OCI-LY3 (cell line): ENCODE results near the gene TP53AIP1.
A peak's percentile ranks its signal among the peaks of the same experiment; 100 is the strongest.

ENCODE experiments used
- H2AFZ ChIP-seq: fragments of 200-600, 300-600 bp; shearing (Covaris generic); 2 replicates; pipeline ENCODE4 v1.6.0; 2014; ENCODE audit warnings: antibody characterized with exemption, low read depth, low read length
- H3K27ac ChIP-seq: fragments of 200-600, 300-600 bp; sonication (generic); 2 replicates; pipeline ENCODE4 v1.5.1; 2014; ENCODE audit warnings: mild to moderate bottlenecking, low read length, moderate library complexity, mixed read lengths
- H3K27me3 ChIP-seq: fragments of 200-600, 300-600 bp; sonication (generic); 2 replicates; pipeline ENCODE4 v1.6.1; 2014; ENCODE audit warnings: low read depth, low read length, mixed read lengths
- H3K36me3 ChIP-seq: fragments of 200-600, 300-600 bp; sonication (generic); replicated peaks from 2 replicates; pipeline ENCODE3; 2014; ENCODE audit warnings: low read depth, low read length, mixed read lengths
- H3K4me1 ChIP-seq: fragments of 300-600, 200-600 bp; sonication (generic); 2 replicates; pipeline ENCODE4 v1.6.1; 2014; ENCODE audit warnings: low read length, mixed read lengths
- H3K4me2 ChIP-seq: fragments of 200-600, 300-600 bp; sonication (generic); 2 replicates; pipeline ENCODE4 v1.6.1; 2014; ENCODE audit warnings: low read length, mixed read lengths
- H3K4me3 ChIP-seq: fragments of 300-600, 200-600 bp; sonication (generic); 2 replicates; pipeline ENCODE4 v1.5.1; 2014; ENCODE audit warnings: antibody characterized with exemption, mild to moderate bottlenecking, low read length, moderate library complexity
- H3K79me2 ChIP-seq: fragments of 300-600, 200-600 bp; shearing (Covaris generic); 2 replicates; pipeline ENCODE4 v1.6.1; 2014; ENCODE audit warnings: mild to moderate bottlenecking, low read length, mixed read lengths
- H3K9ac ChIP-seq: fragments of 300-600, 200-600 bp; shearing (Covaris generic); 2 replicates; pipeline ENCODE4 v1.6.0; 2014; ENCODE audit warnings: mild to moderate bottlenecking, low read length, moderate library complexity
- H3K9me3 ChIP-seq: fragments of 200-600, 300-600 bp; shearing (Covaris generic); 2 replicates; pipeline ENCODE4 v1.6.1; 2014; ENCODE audit warnings: low read length, mixed read lengths; ENCODE audit not compliant: insufficient read depth
- H4K20me1 ChIP-seq: fragments of 200-600, 300-600 bp; sonication (generic); 2 replicates; pipeline ENCODE4 v1.6.1; 2016; ENCODE audit warnings: low read length, mixed read lengths; ENCODE audit not compliant: insufficient read depth
- CTCF ChIP-seq: fragments of 200-600, 300-600 bp; sonication (generic); IDR thresholded peaks from 2 replicates; pipeline ENCODE4 v1.5.1; 2014; ENCODE audit warnings: antibody characterized with exemption, low read length, low read depth
- EZH2phosphoT487 ChIP-seq: fragments of 200-600 bp; shearing (Covaris generic); IDR thresholded peaks from 2 replicates; pipeline ENCODE4 v1.6.1; 2018; ENCODE audit warnings: antibody characterized with exemption, mixed run types, low read depth

Gene TP53AIP1

GRCh38 chr11:128957202-128957482 lies 14.5 kb upstream of the TP53AIP1 start:
- Histone ChIP-seq H3K9me3 (no peaks in the 10 kb centered on the region), H2AFZ (no peak overlapping the region), H3K4me1 (peaks cover 12% of the 10 kb centered on the region), H3K27me3 (peaks cover 80% of the 10 kb centered on the region), H3K27ac (no peak overlapping the region), H3K4me2 (no peak overlapping the region), H3K36me3 (no peaks in the 10 kb centered on the region), H3K79me2 (no peaks in the 10 kb centered on the region), H3K4me3 (no peak overlapping the region), H3K9ac (no peak overlapping the region), H4K20me1 (no peaks in the 10 kb centered on the region)
- no peak for TF ChIP-seq CTCF
- TF ChIP-seq EZH2phosphoT487: no peak

GRCh38 chr11:128956401-128957201 lies 13.9 kb upstream of the TP53AIP1 start:
- Histone ChIP-seq H3K9ac (no peak overlapping the region), H3K27me3 (peaks cover 77% of the 10 kb centered on the region), H2AFZ (no peak overlapping the region), H3K4me2 (peak overlapping the region; percentile 38; the same call in 1 of the 2 replicates), H3K36me3 (no peaks in the 10 kb centered on the region), H3K27ac (no peak overlapping the region), H3K4me3 (no peak overlapping the region), H3K79me2 (no peaks in the 10 kb centered on the region), H3K9me3 (no peaks in the 10 kb centered on the region), H3K4me1 (peaks cover 12% of the 10 kb centered on the region), H4K20me1 (no peaks in the 10 kb centered on the region)
- TF ChIP-seq EZH2phosphoT487 (no peak), CTCF (peak; percentile 89)

GRCh38 chr11:128955636-128956035 lies 13.0 kb upstream of the TP53AIP1 start:
- no peaks in the 10 kb centered on the region for H3K36me3 ChIP-seq

GRCh38 chr11:128953151-128953550 lies 10.5 kb upstream of the TP53AIP1 start:
- Histone ChIP-seq H3K27ac (no peak overlapping the region), H3K9ac (no peak overlapping the region), H3K9me3 (no peaks in the 10 kb centered on the region), H4K20me1 (no peaks in the 10 kb centered on the region), H3K27me3 (peaks cover 58% of the 10 kb centered on the region), H2AFZ (no peak overlapping the region), H3K79me2 (no peaks in the 10 kb centered on the region), H3K4me3 (no peak overlapping the region), H3K4me1 (peaks cover 12% of the 10 kb centered on the region), H3K4me2 (no peak overlapping the region), H3K36me3 (no peaks in the 10 kb centered on the region)
- no peak for TF ChIP-seq EZH2phosphoT487
- no peak for TF ChIP-seq CTCF

More at GRCh38 chr11:128955636-128956035, 13.0 kb upstream of the TP53AIP1 start:
- Histone ChIP-seq H2AFZ (no peak overlapping the region), H3K79me2 (no peaks in the 10 kb centered on the region), H3K4me2 (no peak overlapping the region), H3K4me3 (no peak overlapping the region), H3K9me3 (no peaks in the 10 kb centered on the region), H3K27ac (no peak overlapping the region), H3K9ac (no peak overlapping the region), H3K27me3 (peaks cover 67% of the 10 kb centered on the region), H4K20me1 (no peaks in the 10 kb centered on the region), H3K4me1 (peaks cover 12% of the 10 kb centered on the region)
- TF ChIP-seq EZH2phosphoT487 (no peak), CTCF (no peak)
